Epithelial cell of proximal tubule (primary cell): Measurements from ENCODE around the gene METTL25. TPM values are rescaled to one million over a fixed set of nuclear protein-coding genes. Genes with fewer than 3 reads are reported as not detected.

ENCODE experiments used
- DNase-seq: peaks from one replicate; pipeline ENCODE4 v3.0.0-alpha.2; 2011; ENCODE audit warnings: low read depth
- H3K4me3 ChIP-seq: 2 replicates; pipeline ENCODE4 v1.5.1; 2011; ENCODE audit warnings: low read depth, mild to moderate bottlenecking, low read length
- CTCF ChIP-seq: conservative IDR thresholded peaks from 2 replicates; pipeline ENCODE4 v1.5.1; 2012; ENCODE audit warnings: low read depth, mild to moderate bottlenecking, low read length
- total RNA-seq: library from RNA; depleted of rRNA; stranded (reverse); fragments of >200 nt; gene quantifications from 2 replicates; pipeline ENCODE4 v1.2.3, GENCODE V29; 2015

METTL25 gene
- total RNA-seq, 1 donor from 2014 or later: 8.8 TPM

DNA sequence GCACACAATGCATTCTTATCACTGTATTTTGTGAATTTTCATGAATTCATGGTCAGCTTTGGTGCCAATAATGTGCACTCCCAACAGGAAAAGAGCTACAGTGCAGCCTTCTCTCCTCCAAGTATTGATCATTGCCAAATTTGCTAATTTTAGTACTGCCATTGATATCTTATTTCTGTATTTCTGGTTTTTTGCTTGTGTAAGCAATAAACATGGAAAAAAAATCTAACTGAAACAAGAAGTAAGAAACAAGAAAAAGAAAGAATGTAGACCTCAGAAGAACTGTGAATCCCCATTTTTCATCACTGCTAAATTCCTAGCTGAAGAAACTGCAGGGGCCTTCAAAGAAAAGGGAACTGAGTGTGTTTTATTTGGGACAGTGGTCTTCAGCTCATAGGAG, 161.2 kb downstream of the METTL25 start:
- DNase-seq: no peak
- no peak overlapping the region for H3K4me3 ChIP-seq
- no peak for TF ChIP-seq CTCF

DNA sequence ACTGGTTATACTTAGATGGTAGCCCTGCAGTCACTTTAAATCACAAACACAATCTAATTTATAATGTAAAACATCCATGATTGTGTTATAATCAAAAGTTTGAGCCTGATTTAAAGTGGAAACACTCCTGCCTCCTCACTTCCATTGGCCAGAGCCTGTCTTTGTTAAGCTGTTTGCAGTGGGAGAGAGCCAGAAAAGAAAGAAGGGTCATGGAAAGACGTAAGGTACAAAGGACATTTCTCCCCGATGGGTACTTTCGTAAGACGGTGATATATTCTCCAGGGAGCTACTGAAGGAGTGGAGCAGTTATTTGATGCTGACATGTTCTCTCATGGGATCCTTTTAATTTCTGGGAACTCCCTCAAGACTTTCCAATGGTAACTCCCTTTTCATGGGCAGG, 164.0 kb downstream of the METTL25 start:
- DNase-seq: no peak
- no peak overlapping the region for H3K4me3 ChIP-seq
- no peak for TF ChIP-seq CTCF

DNA sequence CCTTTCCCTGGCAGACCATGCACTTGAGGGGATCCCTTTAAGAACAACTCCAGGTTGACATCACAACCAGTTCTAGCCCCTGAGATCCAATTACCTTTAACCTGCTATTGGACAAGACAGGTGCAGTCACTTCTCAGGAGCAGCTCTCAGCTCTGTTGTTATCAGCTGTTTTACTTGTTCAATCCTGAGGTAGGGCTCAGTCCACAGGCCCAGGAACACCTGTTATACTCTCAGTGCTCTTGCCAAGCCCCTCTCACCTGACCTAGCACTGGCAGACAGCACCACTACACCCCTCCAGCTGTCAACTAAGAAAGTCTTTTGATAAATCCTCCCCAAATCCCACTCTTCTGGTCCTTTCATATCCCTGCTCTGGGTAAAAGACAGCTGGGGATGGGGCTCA, 164.4 kb downstream of the METTL25 start:
- no peak overlapping the region for H3K4me3 ChIP-seq
- no peak for TF ChIP-seq CTCF
- DNase-seq: no peak

DNA sequence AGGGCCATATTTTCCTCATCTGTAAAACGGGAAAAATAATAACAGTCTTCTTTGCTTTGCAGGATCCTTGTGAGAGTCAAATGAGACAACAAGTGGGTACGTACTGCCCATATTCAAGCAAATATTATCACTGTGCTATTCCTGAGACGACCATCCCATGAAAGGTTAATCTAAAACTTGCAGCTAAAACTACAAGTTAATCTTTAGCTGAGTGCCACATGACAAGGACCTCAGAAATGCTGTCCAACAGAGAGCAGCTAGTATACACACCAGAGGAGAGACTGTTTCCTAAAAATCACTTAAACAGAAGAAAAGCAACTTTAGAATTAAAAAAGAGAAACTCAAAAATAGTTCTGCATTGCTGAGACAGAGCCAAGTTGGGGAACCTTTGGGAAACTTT, 165.7 kb downstream of the METTL25 start:
- H3K4me3 ChIP-seq: peak overlapping the region; percentile 33
- TF ChIP-seq CTCF: no peak
- DNase-seq: peak; percentile 38

- no peak for DNase-seq
- TF ChIP-seq CTCF: no peak
- H3K4me3 ChIP-seq: no peak overlapping the region
Measured at GRCh38 chr12:82524641-82525040, 166.3 kb downstream of the METTL25 start.

DNA sequence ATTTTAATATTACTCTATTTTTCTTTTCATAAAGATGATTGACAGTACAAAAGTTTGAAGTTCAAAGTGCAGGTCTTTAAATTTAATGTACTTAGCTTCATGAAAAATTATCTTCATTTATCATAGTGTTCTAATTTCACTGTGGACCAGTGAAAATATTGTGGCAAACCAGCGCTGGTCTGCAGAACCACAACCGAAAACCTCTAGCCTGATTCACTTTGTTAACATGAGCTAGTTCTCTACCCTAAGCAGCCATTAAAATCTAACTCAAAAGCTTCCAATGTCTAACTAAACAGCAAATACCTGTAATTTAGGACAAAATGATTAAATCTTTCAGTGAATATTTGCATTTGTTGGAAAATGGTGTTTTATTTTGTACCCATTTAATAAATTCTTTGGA, 167.3 kb downstream of the METTL25 start:
- no peak overlapping the region for H3K4me3 ChIP-seq
- TF ChIP-seq CTCF: no peak
- DNase-seq: no peak

DNA sequence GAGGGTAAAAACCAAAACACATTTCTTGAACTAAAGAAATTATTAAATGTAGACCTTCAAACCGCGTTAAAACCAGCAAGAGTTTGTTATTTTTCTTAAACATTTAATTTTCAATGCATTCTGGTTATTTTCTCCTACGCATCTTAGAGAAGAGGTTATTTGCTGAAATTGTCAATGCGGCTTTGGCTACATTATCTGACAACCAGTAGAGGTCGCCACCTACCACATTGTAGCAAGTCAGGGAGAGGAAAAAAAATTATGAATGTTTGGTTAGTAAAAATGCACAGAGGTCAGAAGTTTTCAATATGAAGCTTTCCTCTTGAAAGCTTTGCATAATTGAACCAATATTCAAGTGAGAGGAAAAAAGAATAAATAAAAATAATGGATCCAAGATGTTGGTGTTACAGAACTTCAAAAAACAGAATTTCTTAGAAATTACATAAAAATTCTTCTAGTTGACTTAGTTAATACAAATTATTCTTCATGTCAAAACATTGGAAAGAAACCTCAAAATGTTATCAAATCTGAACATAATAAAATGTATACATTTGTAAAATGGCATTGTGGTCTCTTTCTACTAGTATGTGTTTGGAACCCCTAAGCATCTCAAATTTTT, 168.9 kb downstream of the METTL25 start:
- TF ChIP-seq CTCF: peak; percentile 95
- H3K4me3 ChIP-seq: no peak overlapping the region
- no peak for DNase-seq

Other genes starting within 250 kb of the METTL25 start
- 83.2 and 109 TPM in 2 replicates for gene CCDC59, start 142 bp upstream of the METTL25 start, total RNA-seq